Medulla oblongata (tissue), 1 donor: ENCODE measurements around the gene SEC24D.

Experiments
- DNase-seq: peaks from one replicate; pipeline ENCODE4 v3.0.0-alpha.2; 2015; ENCODE audit errors: extremely low spot score

Gene SEC24D

GRCh38 chr4:118842055-118842454 lies 6.1 kb upstream of the SEC24D start:
- no peak for DNase-seq

- no peak for DNase-seq
Measured at GRCh38 chr4:118839221-118839927, 3.4 kb upstream of the SEC24D start.

- no peak for DNase-seq
Measured at GRCh38 chr4:118837121-118837507, 1.2 kb upstream of the SEC24D start.

GRCh38 chr4:118836301-118837120 lies 585 bp upstream of the SEC24D start:
- DNase-seq = peak; percentile 51

- peak; percentile 89 for DNase-seq
Measured at GRCh38 chr4:118834960-118835569, 861 bp downstream of the SEC24D start.

- no peak for DNase-seq
Measured at GRCh38 chr4:118834070-118834469, 1.9 kb downstream of the SEC24D start.

GRCh38 chr4:118833192-118833820 lies 2.6 kb downstream of the SEC24D start:
- DNase-seq = no peak

GRCh38 chr4:118829107-118829506 lies 6.8 kb downstream of the SEC24D start:
- no peak for DNase-seq

- no peak for DNase-seq
Measured at GRCh38 chr4:118826723-118827444, 9.0 kb downstream of the SEC24D start.

GRCh38 chr4:118825799-118826198 lies 10.1 kb downstream of the SEC24D start:
- DNase-seq = no peak

- DNase-seq = no peak
Measured at GRCh38 chr4:118824141-118824540, 11.8 kb downstream of the SEC24D start.

- no peak for DNase-seq
Measured at GRCh38 chr4:118823471-118823870, 12.5 kb downstream of the SEC24D start.

GRCh38 chr4:118821590-118822293 lies 14.2 kb downstream of the SEC24D start:
- no peak for DNase-seq

- no peak for DNase-seq
Measured at GRCh38 chr4:118817178-118817930, 18.6 kb downstream of the SEC24D start.

- no peak for DNase-seq
Measured at GRCh38 chr4:118816538-118817177, 19.3 kb downstream of the SEC24D start.

- no peak for DNase-seq
Measured at GRCh38 chr4:118814891-118815290, 21.0 kb downstream of the SEC24D start.

GRCh38 chr4:118814058-118814457 lies 21.9 kb downstream of the SEC24D start:
- DNase-seq = no peak

- DNase-seq = no peak
Measured at GRCh38 chr4:118813561-118813960, 22.4 kb downstream of the SEC24D start.

- DNase-seq = no peak
Measured at GRCh38 chr4:118811832-118812231, 24.1 kb downstream of the SEC24D start.
